Renal pelvis (tissue), 12 donors: ENCODE measurements around the gene INSM1. TPM values are rescaled to one million over a fixed set of nuclear protein-coding genes. Genes with fewer than 3 reads are reported as not detected.
"Not testable (repeated sequence)": the region's sequence is repeated elsewhere in the genome, so short reads cannot be mapped to it uniquely, and the experiment has no call there.

Experiments used
- DNase-seq: peaks from one replicate; pipeline ENCODE4 v3.0.0-alpha.2; 2013
- long read RNA-seq, 16 experiments: transcript quantifications; one replicate each; lab custom pipeline, GENCODE V29; 2026
- polyA plus RNA-seq, 3 donors: library from polyadenylated mRNA; unstranded; fragments of 120-200 nt; gene quantifications; one replicate each; pipeline ENCODE4 v1.2.1, GENCODE V29; 2013; ENCODE audit not compliant: insufficient read length in 3 of 3

INSM1 gene, protein sequence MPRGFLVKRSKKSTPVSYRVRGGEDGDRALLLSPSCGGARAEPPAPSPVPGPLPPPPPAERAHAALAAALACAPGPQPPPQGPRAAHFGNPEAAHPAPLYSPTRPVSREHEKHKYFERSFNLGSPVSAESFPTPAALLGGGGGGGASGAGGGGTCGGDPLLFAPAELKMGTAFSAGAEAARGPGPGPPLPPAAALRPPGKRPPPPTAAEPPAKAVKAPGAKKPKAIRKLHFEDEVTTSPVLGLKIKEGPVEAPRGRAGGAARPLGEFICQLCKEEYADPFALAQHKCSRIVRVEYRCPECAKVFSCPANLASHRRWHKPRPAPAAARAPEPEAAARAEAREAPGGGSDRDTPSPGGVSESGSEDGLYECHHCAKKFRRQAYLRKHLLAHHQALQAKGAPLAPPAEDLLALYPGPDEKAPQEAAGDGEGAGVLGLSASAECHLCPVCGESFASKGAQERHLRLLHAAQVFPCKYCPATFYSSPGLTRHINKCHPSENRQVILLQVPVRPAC
- not detected for polyA plus RNA-seq
- long read RNA-seq, donor 1 = 0 reads
- long read RNA-seq, donor 2 = 0 reads
- long read RNA-seq, donor 3, partial matches to known transcripts = 0 of 2 reads
- long read RNA-seq, donor 3, other reads (novel, unspliced or antisense) = 0 of 2 reads
- long read RNA-seq, donor 4 = 0 reads
- long read RNA-seq, donor 5 = 0 reads
- long read RNA-seq, donor 6 = 0 reads
- long read RNA-seq, donor 7, partial matches to known transcripts = 0 of 1 reads
- long read RNA-seq, donor 7, other reads (novel, unspliced or antisense) = 0 of 1 reads
- long read RNA-seq, donor 8 = 0 reads
- long read RNA-seq, donor 9 = 0 reads
- long read RNA-seq, donor 10 = 0 reads
- long read RNA-seq, donor 11 = 0 reads
- long read RNA-seq, donor 12 = 0 reads
- long read RNA-seq, donor 13 = 0 reads
- long read RNA-seq, donor 14 = 0 reads
- long read RNA-seq, donor 15, transcript INSM1-201 (1 exons, 2,829 nt) = major isoform, 21 of 21 reads
- long read RNA-seq, donor 15, partial matches to known transcripts = 0 of 21 reads
- long read RNA-seq, donor 15, other reads (novel, unspliced or antisense) = 0 of 21 reads
- long read RNA-seq, donor 16 = 0 reads

DNA sequence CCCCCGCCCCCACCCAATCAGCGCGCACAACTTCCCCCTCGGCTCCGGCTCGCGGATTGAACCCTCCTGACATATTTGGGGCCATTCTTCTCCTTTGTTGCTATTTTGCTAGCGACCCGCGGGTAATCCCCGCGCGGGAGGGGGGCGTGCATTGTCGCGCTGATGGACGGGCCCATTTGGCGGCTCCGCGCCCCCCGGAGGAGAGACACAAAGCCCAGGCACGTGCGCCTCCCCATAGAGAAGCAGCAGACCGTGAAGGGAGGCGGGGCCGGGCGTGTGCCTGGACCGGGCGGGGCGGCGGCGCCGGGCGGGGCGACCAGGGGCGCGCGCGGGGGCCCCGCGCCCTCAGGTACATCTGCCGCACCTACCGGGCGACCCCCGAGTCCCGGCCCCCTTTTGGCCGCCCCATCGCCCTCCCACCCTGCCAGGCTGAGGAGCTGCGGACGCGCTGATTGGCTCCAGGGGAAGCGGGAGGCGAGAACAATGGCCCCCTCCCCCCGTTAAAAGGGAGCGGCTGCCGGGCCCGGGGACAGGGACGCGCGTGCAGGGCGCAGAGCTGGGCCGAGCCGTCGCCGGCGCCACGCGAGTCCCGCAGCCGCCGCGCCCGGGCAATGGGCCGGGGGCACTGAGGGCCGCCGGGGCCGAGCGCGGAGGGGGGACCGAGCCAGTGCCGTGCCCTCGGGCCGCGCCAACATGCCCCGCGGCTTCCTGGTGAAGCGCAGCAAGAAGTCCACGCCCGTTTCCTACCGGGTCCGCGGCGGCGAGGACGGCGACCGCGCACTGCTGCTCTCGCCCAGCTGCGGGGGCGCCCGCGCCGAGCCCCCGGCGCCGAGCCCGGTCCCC, at the start of gene INSM1:
TSS of gene INSM1 (plus strand) at position 530 of the 843 bp plus-strand sequence. CDS start at position 694, 164 bp downstream.
- no peak for DNase-seq

- DNase-seq = no peak
Observed at GRCh38 chr20:20318365-20319161, 49.3 kb upstream of the INSM1 start.

DNA sequence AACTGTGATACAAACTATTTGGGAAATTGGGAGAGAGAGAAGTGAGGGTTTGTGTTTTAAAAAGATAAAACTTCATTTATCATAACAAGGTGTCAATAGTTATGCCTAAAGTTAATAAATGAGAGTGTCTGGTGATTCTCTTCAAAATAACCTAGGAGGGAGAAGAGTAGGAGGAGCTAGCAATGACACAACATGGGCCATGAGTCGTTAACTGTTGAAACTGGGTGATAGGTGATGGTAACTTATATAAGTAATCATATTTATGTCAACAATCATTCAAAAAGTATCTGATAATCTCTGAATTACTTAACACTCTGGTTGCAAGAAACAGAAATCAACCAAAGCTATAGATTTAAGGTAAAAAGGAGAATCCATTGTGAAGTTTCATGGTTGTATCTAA, 46.8 kb upstream of the INSM1 start:
- DNase-seq = no peak

- DNase-seq = no peak
Observed at GRCh38 chr20:20321917-20322316, 46.0 kb upstream of the INSM1 start.

GRCh38 chr20:20322912-20323311, 45.0 kb upstream of the INSM1 start:
- no peak for DNase-seq

- DNase-seq = no peak
Observed at GRCh38 chr20:20327746-20328145, 40.2 kb upstream of the INSM1 start.

- no peak for DNase-seq
Observed at GRCh38 chr20:20329564-20329963, 38.3 kb upstream of the INSM1 start.

GRCh38 chr20:20331156-20331555, 36.7 kb upstream of the INSM1 start:
- no peak for DNase-seq

GRCh38 chr20:20331817-20332216, 36.1 kb upstream of the INSM1 start:
- DNase-seq = no peak

GRCh38 chr20:20333866-20334265, 34.0 kb upstream of the INSM1 start:
- no peak for DNase-seq

GRCh38 chr20:20334489-20334888, 33.4 kb upstream of the INSM1 start:
- DNase-seq = no peak

GRCh38 chr20:20338133-20338730, 29.7 kb upstream of the INSM1 start:
- DNase-seq = no peak

DNA sequence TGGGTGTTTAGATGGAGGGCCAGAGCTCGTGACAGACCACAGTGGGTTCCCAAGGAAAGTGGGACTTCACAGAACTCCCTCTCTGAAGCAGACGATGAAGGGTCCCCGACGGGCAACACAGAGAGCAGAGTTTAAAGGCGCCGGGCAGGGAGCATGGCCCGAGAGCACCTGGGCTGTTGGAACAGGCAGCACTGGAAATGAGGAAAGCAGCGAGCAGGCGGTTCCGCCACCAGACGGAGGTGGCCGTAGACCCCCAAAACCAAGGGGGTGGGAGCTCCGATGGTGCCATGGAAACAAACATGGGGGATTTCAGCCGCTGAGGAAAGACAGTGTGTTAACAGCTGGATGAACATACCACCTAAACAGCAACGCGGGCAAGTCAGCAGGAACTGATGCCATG, 27.5 kb upstream of the INSM1 start:
- DNase-seq = no peak

- DNase-seq = no peak
Observed at GRCh38 chr20:20341371-20341770, 26.5 kb upstream of the INSM1 start.

DNA sequence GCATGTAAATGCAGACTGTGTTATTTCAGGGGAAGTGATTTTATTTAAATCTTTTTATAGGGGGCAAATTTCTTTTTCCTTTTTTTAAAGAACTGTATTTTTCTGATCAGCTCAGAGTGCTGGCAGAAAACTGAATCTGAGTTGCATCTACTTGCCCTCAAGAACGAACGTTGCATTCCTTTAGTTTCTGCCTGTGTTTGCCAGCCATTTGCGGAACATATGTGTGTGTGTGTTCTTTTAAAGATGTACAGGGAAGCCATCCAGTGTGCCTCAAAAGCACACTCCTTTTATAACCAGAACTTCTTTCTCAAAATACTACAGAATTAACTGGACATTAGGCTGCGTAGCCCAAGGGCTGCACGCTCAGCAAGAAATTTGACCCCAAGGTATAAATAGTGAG, 25.8 kb upstream of the INSM1 start:
- DNase-seq = no peak

DNA sequence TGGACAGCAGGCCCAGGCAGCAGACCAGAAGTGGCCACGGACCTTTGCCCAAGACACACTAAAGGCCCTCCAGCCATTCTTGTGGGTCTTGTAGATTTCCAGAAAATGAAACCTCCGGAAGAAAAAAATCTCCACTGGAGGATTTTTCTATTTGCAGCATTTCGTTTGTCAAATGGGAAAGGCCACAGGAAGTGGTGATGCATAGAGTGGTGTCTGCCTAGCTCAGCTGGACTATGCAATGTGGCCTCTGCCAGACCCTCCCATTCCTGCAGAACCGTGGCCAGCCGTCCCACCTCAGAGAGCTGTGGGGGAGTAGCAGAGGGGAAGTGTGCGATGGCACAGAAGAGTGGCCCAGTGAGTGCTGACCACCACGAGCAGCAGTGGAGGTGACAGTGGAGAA, 24.0 kb upstream of the INSM1 start:
- DNase-seq = no peak

DNA sequence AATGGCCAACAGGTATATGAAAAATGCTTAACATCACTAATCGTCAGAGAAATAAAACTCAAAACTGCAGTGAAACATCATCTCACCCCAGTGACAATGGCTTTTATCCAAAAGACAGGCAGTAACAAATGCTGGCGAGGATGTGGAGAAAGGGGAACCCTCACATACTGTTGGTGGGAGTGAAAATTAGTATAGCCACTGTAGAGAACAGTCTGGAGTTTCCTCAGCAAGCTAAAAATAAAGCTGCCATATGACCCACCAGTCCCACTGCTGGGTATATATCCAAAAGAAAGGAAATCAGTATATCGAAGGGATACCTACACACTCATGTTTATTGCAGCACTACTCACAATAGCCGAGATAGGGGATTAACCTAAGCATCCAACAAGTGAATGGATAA, 23.4 kb upstream of the INSM1 start:
- no peak for DNase-seq

- no peak for DNase-seq
Observed at GRCh38 chr20:20353576-20353975, 14.3 kb upstream of the INSM1 start.

GRCh38 chr20:20355503-20355902, 12.4 kb upstream of the INSM1 start:
- not testable (repeated sequence) for DNase-seq

DNA sequence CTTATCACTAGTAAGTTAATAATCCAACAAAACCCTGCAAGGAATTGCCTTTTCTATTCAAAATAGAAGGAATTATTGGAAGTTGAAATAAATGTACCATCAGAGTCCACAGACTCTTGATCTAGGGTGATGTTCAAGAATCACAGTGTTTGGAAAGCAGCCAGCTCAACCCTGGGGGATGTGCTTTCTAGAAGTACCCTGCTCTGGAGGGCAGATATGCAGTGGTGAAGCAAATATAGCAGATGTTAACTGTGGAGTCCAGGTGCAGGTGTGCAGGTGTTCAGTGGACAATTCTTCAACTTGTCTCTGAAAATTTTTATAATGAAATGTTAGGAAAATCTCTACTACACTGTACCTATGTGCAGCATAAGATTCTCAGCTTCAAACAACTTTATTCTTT, 9.1 kb upstream of the INSM1 start:
- no peak for DNase-seq
